ENCODE data around the gene ANKRD6.

Gene ANKRD6

DNA sequence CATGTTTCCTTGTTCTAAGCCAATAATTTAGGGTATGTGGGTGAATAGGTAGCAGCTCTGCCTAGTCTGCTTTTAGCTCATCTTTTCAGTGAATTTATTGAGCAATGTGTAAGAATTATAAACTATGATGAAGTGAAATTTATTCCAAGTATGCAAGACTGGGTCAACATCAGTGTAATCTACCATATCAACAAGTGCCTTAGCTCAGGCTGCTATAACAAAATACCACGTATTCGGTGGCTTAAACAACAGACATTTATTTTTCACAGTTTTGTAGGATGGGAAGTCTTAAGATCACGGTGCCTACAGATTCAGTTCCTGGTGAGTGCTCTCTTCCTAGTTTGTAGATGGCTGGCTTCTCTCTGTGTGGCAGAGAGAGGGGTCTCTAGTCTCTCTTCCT is 151.6 kb downstream of the ANKRD6 start:
- TF ChIP-seq, protein P1, sequence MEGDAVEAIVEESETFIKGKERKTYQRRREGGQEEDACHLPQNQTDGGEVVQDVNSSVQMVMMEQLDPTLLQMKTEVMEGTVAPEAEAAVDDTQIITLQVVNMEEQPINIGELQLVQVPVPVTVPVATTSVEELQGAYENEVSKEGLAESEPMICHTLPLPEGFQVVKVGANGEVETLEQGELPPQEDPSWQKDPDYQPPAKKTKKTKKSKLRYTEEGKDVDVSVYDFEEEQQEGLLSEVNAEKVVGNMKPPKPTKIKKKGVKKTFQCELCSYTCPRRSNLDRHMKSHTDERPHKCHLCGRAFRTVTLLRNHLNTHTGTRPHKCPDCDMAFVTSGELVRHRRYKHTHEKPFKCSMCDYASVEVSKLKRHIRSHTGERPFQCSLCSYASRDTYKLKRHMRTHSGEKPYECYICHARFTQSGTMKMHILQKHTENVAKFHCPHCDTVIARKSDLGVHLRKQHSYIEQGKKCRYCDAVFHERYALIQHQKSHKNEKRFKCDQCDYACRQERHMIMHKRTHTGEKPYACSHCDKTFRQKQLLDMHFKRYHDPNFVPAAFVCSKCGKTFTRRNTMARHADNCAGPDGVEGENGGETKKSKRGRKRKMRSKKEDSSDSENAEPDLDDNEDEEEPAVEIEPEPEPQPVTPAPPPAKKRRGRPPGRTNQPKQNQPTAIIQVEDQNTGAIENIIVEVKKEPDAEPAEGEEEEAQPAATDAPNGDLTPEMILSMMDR (IDR thresholded peaks at IDR 0.05; ENCODE audit: control extremely low read depth, extremely low read depth, low read depth, missing control alignments), result no peak
- ChIA-PET CTCF (interaction anchor here (1.1 to 1.2 kb wide), 2 partner anchors 12 to 14 kb away, joined by 3 to 5 read pairs; no protein-coding TSS in a partner anchor), POLR2A (no interaction called here)
- DNase-seq (ENCODE audit: extremely low spot score), result no peak

DNA sequence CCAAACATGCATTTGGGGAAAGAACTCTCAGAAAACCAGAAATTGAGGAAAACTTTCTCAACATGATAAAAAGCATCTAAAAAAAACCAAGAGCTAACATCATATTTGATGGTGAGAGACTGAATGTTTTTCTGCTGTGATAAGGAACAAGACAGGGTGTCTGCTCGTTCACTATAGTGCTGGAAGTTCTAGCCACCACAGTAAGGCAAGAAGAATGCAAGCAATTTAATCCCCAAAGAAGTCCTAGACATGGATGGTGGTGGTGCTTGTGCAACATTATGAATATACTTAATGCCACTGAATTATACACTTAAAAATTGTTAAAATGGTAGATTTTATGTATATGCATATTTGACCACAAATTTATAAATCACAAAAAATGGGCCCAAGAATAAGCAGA is 152.2 kb downstream of the ANKRD6 start:
- ChIA-PET CTCF (no interaction called here), POLR2A (no interaction called here)
- TF ChIP-seq, protein P1 (IDR thresholded peaks at IDR 0.05; ENCODE audit: control extremely low read depth, extremely low read depth, low read depth, missing control alignments), result no peak
- no peak for DNase-seq (ENCODE audit: extremely low spot score)

DNA sequence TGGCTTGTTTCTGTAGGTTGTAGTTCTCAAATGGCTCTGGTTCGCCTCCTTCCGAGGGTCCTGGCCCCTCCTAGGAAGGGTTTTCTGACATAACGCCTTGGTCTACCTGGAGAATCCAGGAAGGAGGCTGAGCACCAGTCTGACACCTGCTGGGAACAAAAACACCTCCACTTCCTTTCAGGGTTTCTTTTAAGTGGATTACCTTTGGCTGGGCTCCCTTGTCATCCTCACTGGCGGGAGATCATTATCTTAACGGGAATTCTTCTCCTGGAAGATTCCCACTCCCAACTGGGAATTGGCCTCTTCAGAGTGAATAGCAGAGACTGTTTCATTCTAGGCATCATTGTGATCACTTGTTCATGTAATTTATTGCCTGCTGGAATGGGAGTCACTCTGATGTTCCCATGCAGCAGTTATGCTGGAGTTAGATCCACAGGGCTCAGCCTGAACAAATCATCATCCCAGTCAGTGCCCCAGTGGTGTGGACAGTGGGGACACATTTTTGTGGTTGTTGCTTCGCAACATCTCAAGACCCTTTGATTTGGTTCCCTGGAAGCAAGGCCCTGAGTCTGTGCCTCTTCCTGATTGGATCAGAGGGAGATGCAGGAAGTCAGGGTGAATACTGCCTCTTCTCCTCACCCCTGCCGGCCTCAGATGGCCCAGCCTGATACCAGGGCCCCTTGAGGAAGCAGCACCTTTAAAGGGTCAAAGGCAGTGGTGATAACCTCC is 156.5 kb downstream of the ANKRD6 start:
- ChIA-PET CTCF (interaction anchor here (2.1 kb wide), 1 partner anchor 157 kb away, joined by 5 read pairs; the partner anchor contains the start of gene ANKRD6), POLR2A (no interaction called here)
- TF ChIP-seq, protein P1 (IDR thresholded peaks at IDR 0.05; ENCODE audit: control extremely low read depth, extremely low read depth, low read depth, missing control alignments), result no peak
- DNase-seq (ENCODE audit: extremely low spot score), result no peak

DNA sequence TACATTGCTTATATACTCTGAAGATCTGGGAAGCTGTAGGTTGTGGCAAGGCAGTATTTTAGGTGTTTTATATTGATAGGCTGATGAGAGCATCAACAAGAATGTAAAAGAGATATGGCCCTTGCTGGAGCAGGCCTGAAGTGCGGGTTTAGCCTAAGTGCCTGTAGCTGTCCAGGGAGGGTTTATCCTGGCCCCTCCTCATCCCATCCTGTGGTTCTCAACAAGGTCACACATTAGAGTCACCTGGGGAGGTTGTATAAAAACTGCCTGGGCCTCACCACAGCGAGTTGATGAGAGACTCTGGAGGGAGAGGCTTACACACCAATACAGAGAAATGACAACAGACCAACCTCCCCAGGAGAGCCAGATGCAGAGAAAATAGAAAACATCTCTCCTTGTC is 157.2 kb downstream of the ANKRD6 start:
- DNase-seq (ENCODE audit: extremely low spot score), result no peak
- ChIA-PET CTCF (interaction anchor here (1.1 to 1.2 kb wide), 3 partner anchors 10 to 30 kb away, joined by 3 to 5 read pairs (median 4); no protein-coding TSS in a partner anchor), POLR2A (no interaction called here)

DNA sequence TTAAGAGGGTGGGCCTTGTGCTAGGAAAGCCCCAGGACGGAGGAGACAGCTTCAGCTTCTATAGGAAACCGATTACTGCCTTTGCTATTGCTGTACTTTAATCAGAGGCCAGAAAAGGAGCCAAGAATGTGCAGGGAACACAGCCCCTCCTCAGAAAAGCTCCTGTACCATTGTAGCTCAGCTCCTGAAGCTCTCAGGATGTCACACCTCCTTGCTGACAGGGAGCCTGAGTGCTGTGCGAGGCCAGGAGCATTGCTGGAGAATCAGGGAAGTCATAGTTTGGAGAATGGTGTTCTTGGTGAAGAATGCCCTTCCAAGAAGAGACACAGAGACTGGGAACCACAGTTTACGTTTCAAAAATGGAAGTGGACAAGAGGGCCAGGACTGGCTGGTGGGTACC is 158.8 kb downstream of the ANKRD6 start:
- POLR2A ChIA-PET, result no interaction called here
- CTCF ChIA-PET, result interaction anchor here (0.9 kb wide), 1 partner anchor 17 kb away, joined by 3 read pairs; no protein-coding TSS in a partner anchor
- DNase-seq (ENCODE audit: extremely low spot score), result no peak
- TF ChIP-seq, protein P1 (IDR thresholded peaks at IDR 0.05; ENCODE audit: control extremely low read depth, extremely low read depth, low read depth, missing control alignments), result no peak

More for the DNA sequence above, 157.2 kb downstream of the ANKRD6 start:
- TF ChIP-seq, protein P1 (IDR thresholded peaks at IDR 0.05; ENCODE audit: control extremely low read depth, extremely low read depth, low read depth, missing control alignments), result no peak

DNA sequence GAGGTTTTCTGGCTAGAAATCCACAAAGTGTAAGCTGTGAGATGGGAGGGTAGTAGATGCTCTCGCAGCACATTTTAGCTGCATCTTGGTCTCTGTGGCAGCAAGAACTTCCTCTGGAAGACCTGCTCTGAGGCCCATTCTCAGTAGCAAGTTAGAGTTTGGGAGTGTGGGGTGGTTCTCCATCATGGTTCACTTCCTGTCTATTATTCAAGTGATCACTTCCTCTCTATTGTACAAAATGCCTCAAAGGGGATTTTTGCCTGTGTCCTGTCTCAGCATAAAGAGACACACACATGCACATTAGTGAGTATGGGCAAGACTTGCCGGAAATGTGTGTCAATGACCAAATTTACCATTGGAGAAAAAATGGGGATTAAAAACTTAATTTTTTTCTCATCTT is 163.1 kb downstream of the ANKRD6 start:
- ChIA-PET POLR2A (no interaction called here), CTCF (interaction anchor here (4.1 to 5.1 kb wide), 2 partner anchors 14 to 164 kb away, joined by 16 to 32 read pairs; partner anchors contain the start of gene ANKRD6)
- DNase-seq (ENCODE audit: extremely low spot score), result peak; percentile 72
- TF ChIP-seq, protein P1 (IDR thresholded peaks at IDR 0.05; ENCODE audit: control extremely low read depth, extremely low read depth, low read depth, missing control alignments), result no peak

All from GM10248 (cell line).